ENCODE data around the gene SLC43A3.
A peak's percentile ranks its signal among the peaks of the same experiment; 100 is the strongest.

SLC43A3 gene

GRCh38 chr11:57426929-57427726 lies at the start of gene SLC43A3:
TSS of gene SLC43A3 (minus strand) at chr11:57427121. CDS start at chr11:57426172, 949 bp downstream.
- TF ChIP-seq, protein P1, sequence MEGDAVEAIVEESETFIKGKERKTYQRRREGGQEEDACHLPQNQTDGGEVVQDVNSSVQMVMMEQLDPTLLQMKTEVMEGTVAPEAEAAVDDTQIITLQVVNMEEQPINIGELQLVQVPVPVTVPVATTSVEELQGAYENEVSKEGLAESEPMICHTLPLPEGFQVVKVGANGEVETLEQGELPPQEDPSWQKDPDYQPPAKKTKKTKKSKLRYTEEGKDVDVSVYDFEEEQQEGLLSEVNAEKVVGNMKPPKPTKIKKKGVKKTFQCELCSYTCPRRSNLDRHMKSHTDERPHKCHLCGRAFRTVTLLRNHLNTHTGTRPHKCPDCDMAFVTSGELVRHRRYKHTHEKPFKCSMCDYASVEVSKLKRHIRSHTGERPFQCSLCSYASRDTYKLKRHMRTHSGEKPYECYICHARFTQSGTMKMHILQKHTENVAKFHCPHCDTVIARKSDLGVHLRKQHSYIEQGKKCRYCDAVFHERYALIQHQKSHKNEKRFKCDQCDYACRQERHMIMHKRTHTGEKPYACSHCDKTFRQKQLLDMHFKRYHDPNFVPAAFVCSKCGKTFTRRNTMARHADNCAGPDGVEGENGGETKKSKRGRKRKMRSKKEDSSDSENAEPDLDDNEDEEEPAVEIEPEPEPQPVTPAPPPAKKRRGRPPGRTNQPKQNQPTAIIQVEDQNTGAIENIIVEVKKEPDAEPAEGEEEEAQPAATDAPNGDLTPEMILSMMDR (IDR thresholded peaks at IDR 0.05; ENCODE audit: low read depth, low read length, poor library complexity, severe bottlenecking) = no peak
- no peak for TF ChIP-seq EZH2phosphoT487 (IDR thresholded peaks at IDR 0.05; ENCODE audit: borderline replicate concordance, low read length)
- Histone ChIP-seq H3K27ac (ENCODE audit: low read depth, low read length) (peak within 1 kb of the TSS; percentile 76), H3F3A (ENCODE audit: control insufficient read depth, insufficient read depth) (no peaks in the 10 kb centered on the region), H4K20me1 (ENCODE audit: control insufficient read depth, insufficient read depth, low read depth, low read length) (peaks cover 10% of the 10 kb centered on the region), H3K9me3 (ENCODE audit: control insufficient read depth, insufficient read depth, low read length) (no peaks in the 10 kb centered on the region), H3K27me3 (ENCODE audit: control insufficient read depth, low read length) (no peaks in the 10 kb centered on the region), H3K9me2 (replicated peaks; ENCODE audit: control insufficient read depth, low read length) (no peaks in the 10 kb centered on the region), H3K4me2 (ENCODE audit: low read length) (peak within 1 kb of the TSS; percentile 100), H3K79me2 (ENCODE audit: control insufficient read depth, low read length) (peaks cover 48% of the 10 kb centered on the region), H3K4me3 (ENCODE audit: low read length) (peak within 1 kb of the TSS; percentile 81), H3K4me1 (ENCODE audit: control insufficient read depth, low read length) (peaks cover 42% of the 10 kb centered on the region), H3K36me3 (ENCODE audit: control insufficient read depth, low read length) (peaks cover 46% of the 10 kb centered on the region)

DNA sequence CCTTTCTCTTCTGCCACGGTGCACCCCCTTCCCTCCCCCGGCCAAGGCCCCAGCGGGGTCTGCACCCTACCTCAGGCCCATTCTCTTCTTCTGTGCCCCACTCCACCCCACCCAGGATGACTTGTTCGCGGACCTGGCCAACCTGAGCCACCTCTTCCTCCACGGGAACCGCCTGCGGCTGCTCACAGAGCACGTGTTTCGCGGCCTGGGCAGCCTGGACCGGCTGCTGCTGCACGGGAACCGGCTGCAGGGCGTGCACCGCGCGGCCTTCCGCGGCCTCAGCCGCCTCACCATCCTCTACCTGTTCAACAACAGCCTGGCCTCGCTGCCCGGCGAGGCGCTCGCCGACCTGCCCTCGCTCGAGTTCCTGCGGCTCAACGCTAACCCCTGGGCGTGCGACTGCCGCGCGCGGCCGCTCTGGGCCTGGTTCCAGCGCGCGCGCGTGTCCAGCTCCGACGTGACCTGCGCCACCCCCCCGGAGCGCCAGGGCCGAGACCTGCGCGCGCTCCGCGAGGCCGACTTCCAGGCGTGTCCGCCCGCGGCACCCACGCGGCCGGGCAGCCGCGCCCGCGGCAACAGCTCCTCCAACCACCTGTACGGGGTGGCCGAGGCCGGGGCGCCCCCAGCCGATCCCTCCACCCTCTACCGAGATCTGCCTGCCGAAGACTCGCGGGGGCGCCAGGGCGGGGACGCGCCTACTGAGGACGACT lies 49.3 kb upstream of the SLC43A3 start:
- Histone ChIP-seq H3K27me3 (ENCODE audit: control insufficient read depth, low read length) (peaks cover 44% of the 10 kb centered on the region), H3K4me2 (ENCODE audit: low read length) (peak overlapping the region; percentile 69), H3K79me2 (ENCODE audit: control insufficient read depth, low read length) (no peaks in the 10 kb centered on the region), H3K36me3 (ENCODE audit: control insufficient read depth, low read length) (no peaks in the 10 kb centered on the region), H3F3A (ENCODE audit: control insufficient read depth, insufficient read depth) (no peaks in the 10 kb centered on the region), H3K4me3 (ENCODE audit: low read length) (peak overlapping the region; percentile 56), H4K20me1 (ENCODE audit: control insufficient read depth, insufficient read depth, low read depth, low read length) (0 out of 2 replicates have a peak, but pooled peaks cover 2% of the 10 kb centered on the region), H3K9me3 (ENCODE audit: control insufficient read depth, insufficient read depth, low read length) (no peaks in the 10 kb centered on the region), H3K9me2 (replicated peaks; ENCODE audit: control insufficient read depth, low read length) (no peaks in the 10 kb centered on the region), H3K27ac (ENCODE audit: low read depth, low read length) (no peak overlapping the region), H3K4me1 (ENCODE audit: control insufficient read depth, low read length) (peaks cover 33% of the 10 kb centered on the region)
- TF ChIP-seq, protein P1 (IDR thresholded peaks at IDR 0.05; ENCODE audit: low read depth, low read length, poor library complexity, severe bottlenecking) = no peak
- TF ChIP-seq EZH2phosphoT487 (IDR thresholded peaks at IDR 0.05; ENCODE audit: borderline replicate concordance, low read length) = no peak

GRCh38 chr11:57475671-57476046 lies 48.7 kb upstream of the SLC43A3 start:
- Histone ChIP-seq H3K36me3 (ENCODE audit: control insufficient read depth, low read length) (no peaks in the 10 kb centered on the region), H3K4me3 (ENCODE audit: low read length) (peak overlapping the region; percentile 56; the same call in 1 of the 2 replicates), H3K79me2 (ENCODE audit: control insufficient read depth, low read length) (no peaks in the 10 kb centered on the region), H3K27me3 (ENCODE audit: control insufficient read depth, low read length) (peaks cover 44% of the 10 kb centered on the region), H3K9me3 (ENCODE audit: control insufficient read depth, insufficient read depth, low read length) (no peaks in the 10 kb centered on the region), H3K4me2 (ENCODE audit: low read length) (peak overlapping the region; percentile 69), H4K20me1 (ENCODE audit: control insufficient read depth, insufficient read depth, low read depth, low read length) (0 out of 2 replicates have a peak, but pooled peaks cover 2% of the 10 kb centered on the region), H3F3A (ENCODE audit: control insufficient read depth, insufficient read depth) (no peaks in the 10 kb centered on the region), H3K27ac (ENCODE audit: low read depth, low read length) (no peak overlapping the region), H3K4me1 (ENCODE audit: control insufficient read depth, low read length) (peaks cover 33% of the 10 kb centered on the region), H3K9me2 (replicated peaks; ENCODE audit: control insufficient read depth, low read length) (no peaks in the 10 kb centered on the region)
- no peak for TF ChIP-seq EZH2phosphoT487 (IDR thresholded peaks at IDR 0.05; ENCODE audit: borderline replicate concordance, low read length)
- TF ChIP-seq, protein P1 (IDR thresholded peaks at IDR 0.05; ENCODE audit: low read depth, low read length, poor library complexity, severe bottlenecking) = no peak

Data from DOHH2 (cell line).